Measurements from ENCODE around the gene TAPT1. TPM values are rescaled to one million over a fixed set of nuclear protein-coding genes. Genes with fewer than 3 reads are reported as not detected.

The TAPT1 gene
- total RNA-seq, 2 experiments from 2014 or later, result 28.5 to 31.3 TPM

DNA sequence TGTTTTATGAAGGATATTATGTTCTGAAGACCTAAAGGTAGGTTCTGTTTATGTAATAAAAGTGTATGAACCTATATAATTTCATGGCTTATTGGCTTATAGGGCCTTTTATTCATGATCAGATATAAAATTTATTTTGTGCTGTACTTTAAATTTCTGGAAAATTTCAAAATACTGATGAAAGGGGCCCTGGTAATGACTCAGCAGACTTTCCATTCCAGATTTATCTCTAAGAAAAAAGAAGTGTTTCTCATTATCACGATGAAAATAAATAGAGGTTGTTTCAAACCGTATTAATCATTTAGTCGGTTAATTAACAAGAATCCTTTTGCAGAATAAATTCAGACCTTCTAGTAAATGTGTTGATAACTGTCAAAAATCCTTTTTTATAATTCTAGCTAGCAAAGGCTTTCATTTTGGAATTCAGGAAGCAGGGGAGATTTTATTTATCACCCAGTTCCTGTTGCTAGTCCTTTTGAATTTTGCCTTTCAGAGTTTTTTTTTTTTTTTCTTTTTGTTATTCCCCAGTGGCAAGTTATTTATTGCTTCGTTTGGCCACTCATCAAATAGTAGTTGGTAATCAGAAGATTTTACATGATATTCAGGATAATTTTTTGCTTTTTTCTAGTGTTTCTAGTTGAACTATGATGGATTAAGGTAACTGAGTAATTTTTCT lies 5.4 kb upstream of the TAPT1 start:
- Mint-ChIP-seq H3K4me3 (peak overlapping the region; percentile 43), H3K27me3 (no peaks in the 10 kb centered on the region), H3K36me3 (peaks cover 8% of the 10 kb centered on the region), H3K27ac (peak overlapping the region; percentile 68), H3K4me1 (peaks cover 33% of the 10 kb centered on the region), H3K9me3 (no peaks in the 10 kb centered on the region)
- no peak for DNase-seq

DNA sequence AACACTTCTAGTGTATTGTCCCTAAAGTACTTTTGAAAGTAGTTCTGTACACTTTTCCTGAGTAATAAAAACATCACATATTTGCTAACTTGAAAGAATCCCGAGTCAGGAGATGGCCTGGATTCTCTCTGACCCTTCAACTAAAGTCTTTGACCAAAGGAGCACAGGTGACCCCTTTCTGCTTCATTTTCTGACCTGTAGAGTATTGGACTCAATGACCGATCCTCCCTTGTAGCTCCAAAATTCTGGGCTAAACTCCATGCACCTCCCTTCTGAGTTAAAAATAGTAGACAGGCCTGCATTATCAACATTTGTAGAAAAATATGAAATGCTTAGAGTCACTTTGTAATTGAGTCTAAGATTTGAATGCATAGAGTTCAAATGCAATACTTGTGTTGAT lies 4.0 kb upstream of the TAPT1 start:
- H3K9me3 Mint-ChIP-seq, result no peaks in the 10 kb centered on the region
- H3K27ac Mint-ChIP-seq, result no peak overlapping the region
- no peak for DNase-seq
- no peaks in the 10 kb centered on the region for H3K27me3 Mint-ChIP-seq
- peaks cover 8% of the 10 kb centered on the region for H3K36me3 Mint-ChIP-seq
- H3K4me3 Mint-ChIP-seq, result no peak overlapping the region
- H3K4me1 Mint-ChIP-seq, result peaks cover 33% of the 10 kb centered on the region

DNA sequence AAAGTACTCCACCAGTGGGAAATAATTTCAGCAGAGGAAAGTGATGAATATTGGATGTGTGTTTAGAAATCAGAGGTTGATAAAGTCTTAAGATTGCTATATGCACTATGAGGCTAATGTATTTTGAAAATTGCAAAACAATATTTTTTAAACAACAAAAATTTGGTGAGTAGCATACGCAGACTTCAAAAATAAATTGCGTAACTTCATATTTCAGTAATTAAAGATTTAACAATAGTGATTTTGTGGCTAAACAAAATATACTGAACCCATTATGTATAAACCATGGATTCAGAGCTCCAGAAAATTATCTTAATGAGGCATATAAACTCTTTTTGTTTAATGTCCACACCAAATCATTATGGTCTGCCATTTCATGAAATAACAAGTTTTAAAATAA lies 3.3 kb upstream of the TAPT1 start:
- no peak overlapping the region for H3K4me3 Mint-ChIP-seq

DNA sequence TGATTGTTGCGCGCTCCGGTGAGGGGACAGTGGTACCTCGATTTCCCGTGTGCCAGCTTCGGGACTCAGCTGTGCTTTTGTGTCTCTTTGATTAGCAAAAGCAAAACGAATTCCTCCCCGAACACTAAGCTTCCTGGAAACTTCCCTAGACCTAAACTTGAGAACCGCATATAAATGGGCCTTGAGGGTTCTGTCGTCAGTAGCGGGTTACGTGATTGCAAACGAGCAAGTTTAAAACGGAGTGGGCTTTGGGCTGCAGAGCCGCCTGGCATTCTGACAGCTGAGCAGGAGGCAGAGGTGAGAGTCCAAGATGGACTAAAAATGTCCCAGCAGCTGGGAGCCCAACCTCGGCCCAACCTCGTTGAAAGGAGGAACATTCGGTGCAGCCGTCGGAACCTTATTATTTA lies 1.2 kb upstream of the TAPT1 start:
- peaks cover 59% of the 10 kb centered on the region for H3K4me1 Mint-ChIP-seq
- DNase-seq, result no peak

More for the DNA sequence above, 3.3 kb upstream of the TAPT1 start:
- peaks cover 39% of the 10 kb centered on the region for H3K4me1 Mint-ChIP-seq
- no peak overlapping the region for H3K27ac Mint-ChIP-seq
- H3K36me3 Mint-ChIP-seq, result peaks cover 8% of the 10 kb centered on the region
- H3K27me3 Mint-ChIP-seq, result no peaks in the 10 kb centered on the region
- H3K9me3 Mint-ChIP-seq, result no peaks in the 10 kb centered on the region
- DNase-seq, result no peak

DNA sequence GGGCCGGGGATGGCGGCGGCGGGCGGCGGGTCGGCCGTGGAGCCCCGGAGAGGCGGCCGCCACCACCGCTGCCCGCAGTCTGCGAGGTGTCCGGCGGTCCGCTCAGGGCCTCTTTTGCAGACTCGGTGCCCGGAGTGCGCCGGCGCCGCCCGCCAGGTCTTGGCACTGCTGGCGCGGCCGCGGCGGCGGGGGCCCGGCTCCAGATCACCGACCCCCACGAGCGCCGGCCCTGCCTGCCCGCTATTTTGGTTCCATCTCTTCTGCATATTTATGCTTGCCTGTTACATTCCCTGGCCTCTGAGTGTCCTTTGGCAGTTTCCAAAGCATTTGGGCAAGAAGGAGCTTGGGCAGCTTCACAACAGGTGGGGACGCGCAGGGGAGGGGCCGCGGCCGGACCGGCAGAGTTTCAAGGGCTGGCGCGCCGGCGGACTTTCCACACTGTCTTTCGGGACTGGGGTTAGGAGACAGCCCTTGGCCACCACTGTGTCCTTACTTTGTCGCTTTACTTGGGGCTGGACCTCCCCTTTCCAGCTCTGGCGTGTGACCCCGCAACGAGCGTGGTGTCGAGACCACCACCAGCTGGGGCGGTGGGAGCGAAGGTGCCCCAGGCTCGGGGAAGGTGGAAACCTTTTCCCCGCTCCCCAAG lies 668 bp upstream of the TAPT1 start:
- H3K4me1 Mint-ChIP-seq, result peaks cover 58% of the 10 kb centered on the region
- H3K36me3 Mint-ChIP-seq, result peaks cover 18% of the 10 kb centered on the region
- no peaks in the 10 kb centered on the region for H3K9me3 Mint-ChIP-seq

More for the DNA sequence above, 1.2 kb upstream of the TAPT1 start:
- no peaks in the 10 kb centered on the region for H3K9me3 Mint-ChIP-seq
- H3K27me3 Mint-ChIP-seq, result no peaks in the 10 kb centered on the region
- peak overlapping the region; percentile 98 for H3K27ac Mint-ChIP-seq
- peaks cover 18% of the 10 kb centered on the region for H3K36me3 Mint-ChIP-seq
- peak overlapping the region; percentile 93 for H3K4me3 Mint-ChIP-seq

DNA sequence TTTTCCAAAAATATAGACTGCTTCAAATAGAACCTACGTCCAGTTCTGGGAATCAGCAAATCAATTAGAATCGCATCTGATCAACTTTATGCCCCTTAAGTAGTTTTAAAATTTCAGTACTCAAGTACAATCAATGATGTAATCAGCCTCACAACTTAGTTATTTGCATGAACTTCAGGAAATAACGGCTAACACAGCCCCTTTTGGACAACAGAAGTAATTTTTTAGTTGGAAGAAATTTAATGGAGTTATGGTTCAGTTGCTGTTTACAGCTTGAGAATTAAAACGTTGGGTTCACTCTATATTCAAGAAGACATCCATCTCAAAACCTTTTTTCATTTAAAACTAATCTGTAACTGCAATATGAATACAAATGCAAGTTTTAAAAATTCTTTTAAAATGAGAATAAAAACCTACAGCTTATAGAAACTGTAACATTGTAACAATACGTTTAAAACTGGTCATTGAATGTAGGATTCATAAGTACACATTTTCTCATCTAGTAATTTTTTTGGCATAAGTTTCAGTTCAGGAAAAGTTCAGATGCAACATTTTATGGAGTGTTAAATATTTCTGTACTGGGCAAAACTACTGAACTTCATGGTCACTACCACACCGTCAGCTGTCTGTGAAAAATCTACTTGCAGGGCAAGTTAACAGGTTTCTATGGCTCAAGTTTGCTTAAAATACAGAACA lies 956 bp downstream of the TAPT1 start:
- H3K4me1 Mint-ChIP-seq, result peaks cover 51% of the 10 kb centered on the region
- peak overlapping the region; percentile 85 for H3K4me3 Mint-ChIP-seq
- H3K36me3 Mint-ChIP-seq, result peaks cover 19% of the 10 kb centered on the region
- DNase-seq, result no peak
- H3K27me3 Mint-ChIP-seq, result no peaks in the 10 kb centered on the region
- H3K9me3 Mint-ChIP-seq, result no peaks in the 10 kb centered on the region
- H3K27ac Mint-ChIP-seq, result peak overlapping the region; percentile 89

More for the DNA sequence above, 668 bp upstream of the TAPT1 start:
- Mint-ChIP-seq H3K27ac (peak overlapping the region; percentile 98), H3K27me3 (no peaks in the 10 kb centered on the region), H3K4me3 (peak overlapping the region; percentile 93)
- DNase-seq, result peak; percentile 55

DNA sequence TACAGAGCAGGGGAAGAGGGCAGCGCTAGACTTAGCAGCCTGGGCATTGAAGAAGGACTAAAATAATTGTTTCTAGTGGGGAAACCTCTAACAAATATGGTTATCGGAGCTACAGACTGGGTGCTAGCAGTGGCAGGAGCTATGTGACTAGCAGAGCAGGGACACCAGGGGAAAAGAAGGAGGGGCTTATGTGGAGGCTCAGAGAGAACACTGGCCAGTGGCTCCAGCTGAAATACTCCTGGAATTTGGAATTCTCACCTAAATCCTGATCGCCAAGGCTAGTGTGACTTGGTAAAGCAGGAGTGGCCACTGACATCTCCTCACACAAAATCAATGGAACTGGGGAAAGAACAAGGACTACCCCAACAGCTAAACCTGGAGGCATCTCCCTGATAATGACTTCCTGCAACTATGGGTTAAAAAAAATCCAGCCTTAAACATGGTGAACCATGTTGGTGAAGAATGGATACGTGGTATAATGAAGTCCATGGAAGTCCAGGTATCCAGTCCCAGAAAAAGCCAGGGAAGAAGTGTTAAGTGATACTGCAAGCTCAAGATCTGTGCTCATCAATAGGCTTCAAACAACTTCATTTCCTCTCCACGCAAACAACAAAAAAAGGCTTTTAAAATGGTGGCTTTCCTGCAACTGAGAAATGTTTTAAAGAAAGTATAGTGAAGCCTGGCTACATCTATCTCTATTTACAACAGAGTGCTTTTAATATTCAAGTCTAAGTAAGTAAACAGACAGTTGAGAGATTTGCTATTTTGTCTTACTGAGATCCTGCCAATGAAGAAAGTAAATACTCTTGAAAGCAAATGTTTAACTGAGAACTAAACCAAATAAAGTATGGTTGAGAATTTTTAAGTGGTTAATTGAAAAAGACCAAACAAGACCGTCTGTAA lies 1.8 kb downstream of the TAPT1 start:
- Mint-ChIP-seq H3K27ac (peak overlapping the region; percentile 89), H3K4me1 (peaks cover 57% of the 10 kb centered on the region), H3K9me3 (no peaks in the 10 kb centered on the region), H3K4me3 (peak overlapping the region; percentile 85), H3K27me3 (no peaks in the 10 kb centered on the region), H3K36me3 (peaks cover 26% of the 10 kb centered on the region)
- DNase-seq, result no peak

DNA sequence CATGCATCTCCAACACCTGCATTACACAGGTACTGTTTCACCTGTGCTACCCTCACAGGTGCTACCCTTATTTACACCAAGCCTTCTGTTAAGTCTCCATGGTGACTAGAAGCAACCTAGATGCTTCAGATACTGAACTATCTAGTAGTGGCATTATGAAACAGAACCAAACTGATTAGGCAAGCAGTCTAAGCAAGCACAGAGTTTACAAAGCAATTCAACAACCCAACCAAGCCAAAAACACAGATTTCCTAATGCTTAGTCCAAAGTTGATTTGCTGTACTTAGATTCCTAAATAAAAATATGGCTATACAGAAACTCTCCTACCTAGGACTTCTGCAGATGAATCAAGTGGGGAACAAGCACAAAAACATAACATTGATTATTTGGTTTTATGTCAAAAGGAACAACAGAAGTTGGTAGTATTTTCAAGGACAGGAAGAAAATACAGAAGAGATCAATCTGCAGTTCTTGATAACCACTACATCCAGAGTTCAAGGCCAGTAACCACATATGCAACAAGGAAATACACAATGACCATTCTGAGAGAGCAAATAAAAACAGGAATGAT lies 3.2 kb downstream of the TAPT1 start:
- DNase-seq, result no peak
- peak overlapping the region; percentile 85 for H3K4me3 Mint-ChIP-seq
- no peak overlapping the region for H3K27ac Mint-ChIP-seq
- H3K4me1 Mint-ChIP-seq, result peaks cover 53% of the 10 kb centered on the region
- peaks cover 25% of the 10 kb centered on the region for H3K36me3 Mint-ChIP-seq
- H3K9me3 Mint-ChIP-seq, result no peaks in the 10 kb centered on the region
- H3K27me3 Mint-ChIP-seq, result no peaks in the 10 kb centered on the region

DNA sequence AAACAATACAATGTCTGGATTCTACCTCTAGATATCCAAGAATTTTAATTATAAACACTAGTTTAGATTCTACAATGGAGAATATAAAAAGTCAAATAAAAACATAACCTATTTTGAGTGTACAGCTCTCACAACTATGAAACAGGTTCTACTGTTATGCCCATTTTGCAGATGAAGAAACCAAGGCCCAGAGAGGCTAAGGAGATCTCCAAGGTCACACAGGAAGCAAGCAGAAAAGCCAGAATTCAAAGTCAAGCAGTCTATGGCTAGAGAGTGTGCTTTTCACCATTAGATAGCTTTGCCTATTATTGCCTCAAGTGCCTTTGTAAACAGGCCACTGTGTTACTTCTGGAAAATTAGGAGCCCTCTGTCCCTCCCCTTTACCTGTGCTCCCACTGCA lies 7.3 kb downstream of the TAPT1 start:
- no peak overlapping the region for H3K27ac Mint-ChIP-seq
- no peaks in the 10 kb centered on the region for H3K27me3 Mint-ChIP-seq
- H3K9me3 Mint-ChIP-seq, result no peaks in the 10 kb centered on the region
- DNase-seq, result no peak
- peaks cover 74% of the 10 kb centered on the region for H3K4me1 Mint-ChIP-seq
- no peak overlapping the region for H3K4me3 Mint-ChIP-seq
- H3K36me3 Mint-ChIP-seq, result peaks cover 47% of the 10 kb centered on the region

DNA sequence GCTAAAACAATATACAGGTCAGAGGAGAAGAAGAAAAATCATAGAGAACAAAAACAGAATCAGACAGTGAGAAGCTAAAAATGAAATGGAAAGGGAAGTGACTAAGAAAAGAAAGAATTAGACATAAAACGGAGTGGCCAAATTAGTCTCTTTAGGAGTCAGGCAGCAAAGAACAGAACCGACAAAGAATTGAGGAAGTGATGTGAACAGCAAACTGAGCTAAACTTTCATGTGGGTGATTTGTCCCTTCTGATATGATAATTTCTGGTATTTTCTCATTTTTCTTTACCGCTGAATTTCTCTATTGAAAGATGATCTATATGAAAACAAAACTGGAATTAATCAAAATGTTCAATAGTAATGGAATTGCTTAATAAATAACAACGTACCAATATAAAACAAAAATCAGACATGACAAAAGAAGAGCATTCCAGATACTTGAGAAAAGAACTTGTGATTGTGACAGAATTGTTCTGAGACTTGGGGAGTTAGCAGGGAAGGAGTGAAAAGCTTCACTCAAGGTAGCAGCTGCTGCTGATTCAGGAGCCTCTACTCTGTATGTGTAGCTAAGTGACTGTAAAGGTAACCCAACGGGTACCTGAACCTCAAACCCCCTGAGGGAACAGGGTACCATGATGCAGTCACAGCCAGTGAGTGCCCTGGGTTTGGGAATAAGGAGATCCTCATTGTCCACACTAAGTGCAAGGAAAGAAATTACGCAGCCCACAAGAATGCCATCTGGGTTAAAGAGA lies 8.8 kb downstream of the TAPT1 start:
- Mint-ChIP-seq H3K27me3 (no peaks in the 10 kb centered on the region), H3K4me1 (peaks cover 73% of the 10 kb centered on the region), H3K27ac (peak overlapping the region; percentile 78), H3K4me3 (peak overlapping the region; percentile 60), H3K36me3 (peaks cover 51% of the 10 kb centered on the region), H3K9me3 (no peaks in the 10 kb centered on the region)
- no peak for DNase-seq

DNA sequence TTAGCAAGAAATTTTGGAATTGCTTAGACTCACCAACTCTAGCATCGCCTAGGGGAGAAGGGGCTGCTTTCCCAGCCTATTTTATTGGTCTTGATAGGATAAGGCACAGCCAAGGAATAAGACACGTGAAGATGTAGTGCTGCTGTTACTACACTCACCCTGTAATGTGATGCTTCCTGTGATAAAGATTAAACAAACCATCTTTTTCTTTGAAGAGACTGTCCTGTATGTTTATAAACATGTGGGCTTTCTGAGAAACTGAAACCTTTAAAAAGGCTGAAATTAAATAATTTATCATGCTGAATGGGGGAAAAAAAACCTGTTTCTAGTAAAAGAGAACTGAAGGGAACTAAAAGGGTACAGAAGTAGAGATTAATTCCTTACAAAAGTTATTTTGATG lies 13.2 kb downstream of the TAPT1 start:
- Mint-ChIP-seq H3K4me3 (no peak overlapping the region), H3K4me1 (peaks cover 68% of the 10 kb centered on the region), H3K36me3 (peaks cover 46% of the 10 kb centered on the region), H3K27me3 (no peaks in the 10 kb centered on the region), H3K9me3 (no peaks in the 10 kb centered on the region), H3K27ac (no peak overlapping the region)
- no peak for DNase-seq

DNA sequence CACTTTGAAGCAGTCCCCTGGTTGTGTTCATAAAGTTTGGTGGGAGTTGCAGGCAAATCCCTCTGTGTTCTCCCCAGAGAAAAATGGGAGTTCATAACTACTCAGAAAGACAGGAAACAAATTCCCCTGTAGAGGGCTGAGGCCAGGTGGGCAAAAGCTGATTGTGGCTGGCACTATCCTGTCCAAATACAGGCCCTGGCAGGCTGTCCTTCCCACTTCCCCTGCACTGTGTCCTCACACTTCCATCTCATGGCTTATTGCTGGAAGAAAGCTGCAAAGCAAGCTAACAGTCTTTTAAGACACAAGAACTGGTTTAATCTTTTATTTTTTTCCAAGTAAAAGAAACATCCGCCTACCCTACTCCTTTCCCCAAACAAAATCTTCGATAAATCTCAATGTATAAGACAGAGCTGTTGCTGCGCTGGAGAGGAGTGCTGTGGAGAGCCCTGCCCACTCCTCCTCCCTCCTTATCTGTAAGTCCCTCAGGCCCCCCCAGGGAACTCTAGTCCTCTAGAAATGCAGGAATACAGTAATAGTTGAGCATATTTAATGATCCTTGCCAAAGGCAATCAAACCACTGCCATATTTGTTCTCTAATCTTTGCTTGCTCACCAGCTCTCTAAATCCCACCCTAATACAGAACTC lies 14.0 kb downstream of the TAPT1 start:
- Mint-ChIP-seq H3K9me3 (no peaks in the 10 kb centered on the region), H3K36me3 (peaks cover 43% of the 10 kb centered on the region), H3K4me1 (peaks cover 63% of the 10 kb centered on the region), H3K4me3 (no peak overlapping the region), H3K27ac (no peak overlapping the region), H3K27me3 (no peaks in the 10 kb centered on the region)
- DNase-seq, result no peak

DNA sequence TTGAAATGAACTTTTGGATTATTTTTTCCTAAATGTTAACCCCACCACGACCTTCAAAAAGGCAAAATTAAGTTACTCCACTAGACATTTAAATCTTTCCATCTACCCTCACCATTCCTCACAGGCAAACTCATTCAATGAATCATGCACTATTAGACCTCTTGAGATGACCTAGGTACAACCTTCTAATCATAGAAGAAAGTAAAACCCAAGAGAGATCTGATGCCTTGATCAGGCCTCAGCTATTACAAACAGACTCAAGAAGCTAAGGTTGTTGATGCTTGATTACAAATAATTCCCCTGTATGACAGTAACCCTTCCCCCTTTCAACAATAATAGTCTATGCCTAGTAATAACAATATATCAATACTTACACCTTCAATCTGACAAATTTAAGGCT lies 18.9 kb downstream of the TAPT1 start:
- H3K27me3 Mint-ChIP-seq, result no peaks in the 10 kb centered on the region
- no peaks in the 10 kb centered on the region for H3K9me3 Mint-ChIP-seq
- DNase-seq, result no peak
- peaks cover 21% of the 10 kb centered on the region for H3K36me3 Mint-ChIP-seq
- H3K4me3 Mint-ChIP-seq, result no peak overlapping the region
- H3K27ac Mint-ChIP-seq, result peak overlapping the region; percentile 13
- H3K4me1 Mint-ChIP-seq, result peaks cover 51% of the 10 kb centered on the region
